ENCODE results near the gene CORO1C. TPM values are rescaled to one million over a fixed set of nuclear protein-coding genes. Genes with fewer than 3 reads are reported as not detected.
A peak's percentile ranks its signal among the peaks of the same experiment; 100 is the strongest.
"Not testable (repeated sequence)": the region's sequence is repeated elsewhere in the genome, so short reads cannot be mapped to it uniquely, and the experiment has no call there.

The CORO1C gene
- total RNA-seq, 1 donor from 2014 or later: 68.3 TPM

GRCh38 chr12:108666401-108666881 is 64.9 kb downstream of the CORO1C start:
- peak overlapping the region; percentile 10 for H3K27ac Mint-ChIP-seq
- no peak for TF ChIP-seq CTCF (IDR thresholded peaks at IDR 0.05)
- H3K27me3 Mint-ChIP-seq: no peaks in the 10 kb centered on the region
- H3K9me3 Mint-ChIP-seq: peaks cover 2% of the 10 kb centered on the region
- peaks cover 57% of the 10 kb centered on the region for H3K4me1 Mint-ChIP-seq
- POLR2A ChIA-PET: interaction anchor here (0.9 to 1.0 kb wide), 2 partner anchors 21 to 104 kb away, joined by 3 to 4 read pairs; partner anchors contain the start of gene ISCU
- intact Hi-C loops (cut with micrococcal nuclease): loop anchor here (5.0 kb wide), 1 partner anchor 46 kb away; no protein-coding TSS in a partner anchor
- H3K36me3 Mint-ChIP-seq (ENCODE audit: low read depth): peaks cover 8% of the 10 kb centered on the region
- no peak for DNase-seq
- no peak overlapping the region for H3K4me3 Mint-ChIP-seq
- no peak for ATAC-seq (ENCODE audit: low read depth)
- CTCF ChIA-PET: interaction anchor here (1.1 to 12.0 kb wide), 7 partner anchors 19 to 284 kb away, joined by 3 to 208 read pairs (median 5); no protein-coding TSS in a partner anchor

- no peak overlapping the region for H3K4me3 Mint-ChIP-seq
- intact Hi-C loops (cut with micrococcal nuclease): loop anchor here (5.0 kb wide), 1 partner anchor 47 kb away; no protein-coding TSS in a partner anchor
- ATAC-seq (ENCODE audit: low read depth): no peak
- H3K9me3 Mint-ChIP-seq: peaks cover 2% of the 10 kb centered on the region
- peaks cover 13% of the 10 kb centered on the region for H3K36me3 Mint-ChIP-seq (ENCODE audit: low read depth)
- POLR2A ChIA-PET: interaction anchor here (0.6 to 3.7 kb wide), 6 partner anchors 30 to 137 kb away, joined by 3 to 74 read pairs (median 4); partner anchors contain the start of genes ISCU and SELPLG
- no peak for DNase-seq
- no peak for TF ChIP-seq CTCF (IDR thresholded peaks at IDR 0.05)
- CTCF ChIA-PET: interaction anchor here (0.7 to 12.0 kb wide), 27 partner anchors 12 to 429 kb away, joined by 3 to 208 read pairs (median 7); partner anchors contain the start of genes CORO1C, ISCU and SELPLG
- no peaks in the 10 kb centered on the region for H3K27me3 Mint-ChIP-seq
- peak overlapping the region; percentile 85 for H3K27ac Mint-ChIP-seq
- H3K4me1 Mint-ChIP-seq: peaks cover 57% of the 10 kb centered on the region
Observed at GRCh38 chr12:108665608-108666202, 65.6 kb downstream of the CORO1C start.

- Mint-ChIP-seq H3K36me3 (ENCODE audit: low read depth) (peaks cover 21% of the 10 kb centered on the region), H3K27me3 (no peaks in the 10 kb centered on the region), H3K9me3 (peaks cover 2% of the 10 kb centered on the region), H3K4me1 (peaks cover 57% of the 10 kb centered on the region), H3K27ac (peak overlapping the region; percentile 85), H3K4me3 (peak overlapping the region; percentile 36)
- DNase-seq: peak; percentile 33
- intact Hi-C loops (cut with micrococcal nuclease): loop anchor here (1.0 to 5.0 kb wide), 8 partner anchors 29 to 429 kb away; partner anchors contain the start of genes ALKBH2 and CORO1C
- ChIA-PET POLR2A (interaction anchor here (0.6 to 3.7 kb wide), 16 partner anchors 23 to 245 kb away, joined by 3 to 74 read pairs (median 4); partner anchors contain the start of genes ISCU, SART3 and SELPLG), CTCF (interaction anchor here (0.6 to 12.0 kb wide), 42 partner anchors 11 to 430 kb away, joined by 3 to 208 read pairs (median 6); partner anchors contain the start of genes CORO1C, ISCU, SART3 and SELPLG)
- peak; percentile 97 for ATAC-seq (ENCODE audit: low read depth)
- peak; percentile 61 for TF ChIP-seq CTCF (IDR thresholded peaks at IDR 0.05)
Observed at GRCh38 chr12:108664338-108665258, 66.7 kb downstream of the CORO1C start.

GRCh38 chr12:108663324-108664015 is 67.8 kb downstream of the CORO1C start:
- TF ChIP-seq CTCF (IDR thresholded peaks at IDR 0.05): no peak
- no peak for DNase-seq
- Mint-ChIP-seq H3K27ac (peak overlapping the region; percentile 85), H3K4me1 (peaks cover 55% of the 10 kb centered on the region), H3K27me3 (no peaks in the 10 kb centered on the region), H3K9me3 (peaks cover 2% of the 10 kb centered on the region), H3K4me3 (no peak overlapping the region), H3K36me3 (ENCODE audit: low read depth) (peaks cover 30% of the 10 kb centered on the region)
- intact Hi-C loops (cut with micrococcal nuclease): loop anchor here (1.0 kb wide), 7 partner anchors 28 to 430 kb away; partner anchors contain the start of genes ALKBH2 and CORO1C
- CTCF ChIA-PET: interaction anchor here (0.8 to 12.0 kb wide), 20 partner anchors 10 to 287 kb away, joined by 3 to 208 read pairs (median 10); partner anchors contain the start of genes CORO1C, ISCU and SELPLG
- POLR2A ChIA-PET: interaction anchor here (0.6 to 3.7 kb wide), 12 partner anchors 22 to 246 kb away, joined by 3 to 74 read pairs (median 6); partner anchors contain the start of genes ISCU, SART3 and SELPLG
- ATAC-seq (ENCODE audit: low read depth): no peak

GRCh38 chr12:108658115-108658514 is 73.2 kb downstream of the CORO1C start:
- ChIA-PET CTCF (interaction anchor here (12.0 kb wide), 1 partner anchor 144 kb away, joined by 208 read pairs; no protein-coding TSS in a partner anchor), POLR2A (interaction anchor here (0.7 kb wide), 1 partner anchor 18 kb away, joined by 3 read pairs; no protein-coding TSS in a partner anchor)
- H3K27me3 Mint-ChIP-seq; ATAC-seq (ENCODE audit: low read depth); intact Hi-C loops (cut with micrococcal nuclease); H3K4me3 Mint-ChIP-seq; H3K27ac Mint-ChIP-seq; DNase-seq; H3K9me3 Mint-ChIP-seq: not testable (repeated sequence)
- Mint-ChIP-seq H3K4me1 (peaks cover 20% of the 10 kb centered on the region), H3K36me3 (ENCODE audit: low read depth) (peaks cover 63% of the 10 kb centered on the region)
